SK-N-MC (cell line): Measurements from ENCODE around the gene RIMS1.
A peak's percentile ranks its signal among the peaks of the same experiment; 100 is the strongest.

ENCODE experiments used
- DNase-seq: peaks from one replicate; pipeline ENCODE4 v3.0.0-alpha.2; 2011; ENCODE audit warnings: low read depth, low spot score
- H3K27ac ChIP-seq: fragments of 200-600 bp; sonication (generic); 2 replicates; pipeline ENCODE4 v1.5.1; 2016; ENCODE audit warnings: mixed run types
- H3K36me3 ChIP-seq: fragments of 200-600 bp; sonication (generic); 2 replicates; pipeline ENCODE4 v1.6.1; 2017; ENCODE audit warnings: antibody characterized with exemption, low read length, mixed read lengths; ENCODE audit not compliant: insufficient read depth
- H3K4me3 ChIP-seq: fragments of 200-600 bp; sonication (generic); 2 replicates; pipeline ENCODE4 v1.5.1; 2016
- H3K9ac ChIP-seq: fragments of 200-600 bp; sonication (generic); 2 replicates; pipeline ENCODE4 v1.8.0; 2017; ENCODE audit warnings: mixed run types, mixed read lengths; ENCODE audit not compliant: insufficient read length
- H3K9me3 ChIP-seq: fragments of 200-600 bp; sonication (generic); 2 replicates; pipeline ENCODE4 v1.6.1; 2017; ENCODE audit warnings: low read depth, mild to moderate bottlenecking, antibody characterized with exemption, low read length, moderate library complexity, mixed read lengths
- EZH2 ChIP-seq: fragments of 200-600 bp; sonication (generic); IDR thresholded peaks from one replicate; pipeline ENCODE4 v1.6.1; 2017; ENCODE audit warnings: antibody characterized with exemption
- FOXP2 ChIP-seq: optimal IDR thresholded peaks from 2 replicates; pipeline ENCODE3; 2011; ENCODE audit warnings: mild to moderate bottlenecking, moderate library complexity; ENCODE audit not compliant: insufficient read depth; ENCODE audit errors: extremely low read length, control extremely low read depth
- POLR2AphosphoS5 ChIP-seq: IDR thresholded peaks from 2 replicates; pipeline ENCODE4 v1.6.1; 2012; ENCODE audit warnings: mild to moderate bottlenecking, low read depth, low read length, borderline replicate concordance

The RIMS1 gene

GRCh38 chr6:72042088-72042487 lies 155.7 kb downstream of the RIMS1 start:
- TF ChIP-seq EZH2 = no peak
- Histone ChIP-seq H3K27ac (no peak overlapping the region), H3K9ac (no peak overlapping the region), H3K9me3 (no peaks in the 10 kb centered on the region), H3K36me3 (no peaks in the 10 kb centered on the region), H3K4me3 (no peak overlapping the region)
- no peak for DNase-seq

GRCh38 chr6:72048080-72048479 lies 161.7 kb downstream of the RIMS1 start:
- no peak for TF ChIP-seq FOXP2
- TF ChIP-seq EZH2 = no peak
- TF ChIP-seq POLR2AphosphoS5 = no peak
- DNase-seq = no peak
- Histone ChIP-seq H3K9me3 (no peaks in the 10 kb centered on the region), H3K36me3 (no peaks in the 10 kb centered on the region), H3K27ac (no peak overlapping the region), H3K9ac (no peak overlapping the region), H3K4me3 (no peak overlapping the region)

- no peak for DNase-seq
- Histone ChIP-seq H3K27ac (no peak overlapping the region), H3K9ac (no peak overlapping the region), H3K9me3 (no peaks in the 10 kb centered on the region), H3K4me3 (no peak overlapping the region), H3K36me3 (no peaks in the 10 kb centered on the region)
- TF ChIP-seq FOXP2 = no peak
- no peak for TF ChIP-seq EZH2
- TF ChIP-seq POLR2AphosphoS5 = no peak
These were observed 163.0 kb downstream of the RIMS1 start for GRCh38 chr6:72049376-72049775.

GRCh38 chr6:72061286-72061685 lies 174.9 kb downstream of the RIMS1 start:
- no peak overlapping the region for H3K9ac ChIP-seq
- DNase-seq = no peak
- TF ChIP-seq POLR2AphosphoS5 (no peak), EZH2 (no peak), FOXP2 (no peak)
- H3K27ac ChIP-seq = no peak overlapping the region
- no peak overlapping the region for H3K4me3 ChIP-seq
- H3K36me3 ChIP-seq = no peaks in the 10 kb centered on the region
- H3K9me3 ChIP-seq = no peaks in the 10 kb centered on the region

GRCh38 chr6:72064399-72064975 lies 178.1 kb downstream of the RIMS1 start:
- H3K36me3 ChIP-seq = no peaks in the 10 kb centered on the region
- no peak overlapping the region for H3K27ac ChIP-seq
- H3K4me3 ChIP-seq = no peak overlapping the region
- H3K9me3 ChIP-seq = no peaks in the 10 kb centered on the region
- H3K9ac ChIP-seq = no peak overlapping the region
- no peak for TF ChIP-seq FOXP2
- TF ChIP-seq POLR2AphosphoS5 = no peak
- TF ChIP-seq EZH2 = no peak
- DNase-seq = no peak

GRCh38 chr6:72078096-72078495 lies 191.7 kb downstream of the RIMS1 start:
- TF ChIP-seq EZH2 = no peak
- TF ChIP-seq FOXP2 = no peak
- TF ChIP-seq POLR2AphosphoS5 = no peak
- H3K4me3 ChIP-seq = no peak overlapping the region
- DNase-seq = no peak
- no peaks in the 10 kb centered on the region for H3K36me3 ChIP-seq
- no peak overlapping the region for H3K27ac ChIP-seq
- no peaks in the 10 kb centered on the region for H3K9me3 ChIP-seq
- no peak overlapping the region for H3K9ac ChIP-seq

GRCh38 chr6:72080260-72080941 lies 194.1 kb downstream of the RIMS1 start:
- DNase-seq = no peak
- no peak overlapping the region for H3K4me3 ChIP-seq
- H3K36me3 ChIP-seq = no peaks in the 10 kb centered on the region
- no peak overlapping the region for H3K9ac ChIP-seq
- H3K9me3 ChIP-seq = no peaks in the 10 kb centered on the region
- TF ChIP-seq EZH2 = no peak
- no peak for TF ChIP-seq FOXP2
- TF ChIP-seq POLR2AphosphoS5 = no peak
- H3K27ac ChIP-seq = no peak overlapping the region

GRCh38 chr6:72081871-72082270 lies 195.5 kb downstream of the RIMS1 start:
- peak overlapping the region; percentile 9; the same call in 1 of the 2 replicates for H3K27ac ChIP-seq
- H3K9ac ChIP-seq = no peak overlapping the region
- TF ChIP-seq POLR2AphosphoS5 (no peak), EZH2 (no peak), FOXP2 (no peak)
- H3K4me3 ChIP-seq = no peak overlapping the region
- DNase-seq = no peak
- H3K36me3 ChIP-seq = no peaks in the 10 kb centered on the region
- no peaks in the 10 kb centered on the region for H3K9me3 ChIP-seq

GRCh38 chr6:72083976-72084375 lies 197.6 kb downstream of the RIMS1 start:
- no peak overlapping the region for H3K27ac ChIP-seq
- DNase-seq = no peak
- H3K36me3 ChIP-seq = no peaks in the 10 kb centered on the region
- H3K9me3 ChIP-seq = no peaks in the 10 kb centered on the region
- H3K4me3 ChIP-seq = no peak overlapping the region
- TF ChIP-seq FOXP2 = no peak
- no peak for TF ChIP-seq EZH2
- TF ChIP-seq POLR2AphosphoS5 = no peak
- H3K9ac ChIP-seq = no peak overlapping the region
